GM12873 (cell line): ENCODE results near the gene DLK2.

Source experiments
- CTCF ChIP-seq: IDR thresholded peaks from 2 replicates; pipeline ENCODE4 v1.5.1; 2012; ENCODE audit warnings: low read depth, mild to moderate bottlenecking, moderate library complexity, low read length, control low read depth; ENCODE audit not compliant: insufficient read depth; ENCODE audit errors: missing control alignments

DLK2 gene

GRCh38 chr6:43451348-43451747, 4.0 kb downstream of the DLK2 start:
- TF ChIP-seq CTCF, result no peak

GRCh38 chr6:43450699-43451131, 4.6 kb downstream of the DLK2 start:
- no peak for TF ChIP-seq CTCF

- TF ChIP-seq CTCF, result no peak
These were observed 6.4 kb downstream of the DLK2 start for GRCh38 chr6:43448916-43449315.

GRCh38 chr6:43447604-43448003, 7.7 kb downstream of the DLK2 start:
- no peak for TF ChIP-seq CTCF

- no peak for TF ChIP-seq CTCF
These were observed 9.8 kb downstream of the DLK2 start for GRCh38 chr6:43445576-43445975.

GRCh38 chr6:43444582-43444981, 10.8 kb downstream of the DLK2 start:
- TF ChIP-seq CTCF, result no peak

GRCh38 chr6:43444036-43444435, 11.3 kb downstream of the DLK2 start:
- TF ChIP-seq CTCF, result no peak
